Measurements from ENCODE around the gene TJP2.
"Not testable (repeated sequence)": the region's sequence is repeated elsewhere in the genome, so short reads cannot be mapped to it uniquely, and the experiment has no call there.

Gene TJP2

GRCh38 chr9:69164573-69164972 lies 9.5 kb upstream of the TJP2 start:
- not testable (repeated sequence) for DNase-seq

GRCh38 chr9:69165581-69165980 lies 8.5 kb upstream of the TJP2 start:
- no peak for DNase-seq

GRCh38 chr9:69168709-69169217 lies 5.3 kb upstream of the TJP2 start:
- peak; percentile 49 for DNase-seq

- DNase-seq: no peak
Measured at GRCh38 chr9:69170231-69170630, 3.8 kb upstream of the TJP2 start.

- no peak for DNase-seq
Measured at GRCh38 chr9:69171049-69171448, 3.0 kb upstream of the TJP2 start.

- DNase-seq: no peak
Measured at GRCh38 chr9:69171517-69171916, 2.6 kb upstream of the TJP2 start.

GRCh38 chr9:69172895-69173294 lies 1.2 kb upstream of the TJP2 start:
- no peak for DNase-seq

- no peak for DNase-seq
Measured at GRCh38 chr9:69173497-69173890, 583 bp upstream of the TJP2 start.

- DNase-seq: peak; percentile 8
Measured at GRCh38 chr9:69174616-69175463, 763 bp downstream of the TJP2 start.

GRCh38 chr9:69175486-69175885 lies 1.4 kb downstream of the TJP2 start:
- no peak for DNase-seq

GRCh38 chr9:69176471-69177171 lies 2.5 kb downstream of the TJP2 start:
- no peak for DNase-seq

- peak; percentile 31 for DNase-seq
Measured at GRCh38 chr9:69178583-69179011, 4.5 kb downstream of the TJP2 start.

- DNase-seq: no peak
Measured at GRCh38 chr9:69179037-69179436, 5.0 kb downstream of the TJP2 start.

- no peak for DNase-seq
Measured at GRCh38 chr9:69180200-69180599, 6.1 kb downstream of the TJP2 start.

GRCh38 chr9:69180670-69181069 lies 6.6 kb downstream of the TJP2 start:
- DNase-seq: peak; percentile 63

- DNase-seq: no peak
Measured at GRCh38 chr9:69181908-69182353, 7.9 kb downstream of the TJP2 start.

- DNase-seq: no peak
Measured at GRCh38 chr9:69184266-69184665, 10.2 kb downstream of the TJP2 start.

- DNase-seq: no peak
Measured at GRCh38 chr9:69186841-69187611, 12.9 kb downstream of the TJP2 start.

GRCh38 chr9:69188975-69189374 lies 14.9 kb downstream of the TJP2 start:
- no peak for DNase-seq

- DNase-seq: no peak
Measured at GRCh38 chr9:69190086-69190862, 16.2 kb downstream of the TJP2 start.

GRCh38 chr9:69190863-69191181 lies 16.7 kb downstream of the TJP2 start:
- DNase-seq: no peak

GRCh38 chr9:69191231-69191630 lies 17.2 kb downstream of the TJP2 start:
- DNase-seq: no peak

- no peak for DNase-seq
Measured at GRCh38 chr9:69192214-69192613, 18.1 kb downstream of the TJP2 start.
